Measurements from ENCODE around the gene DYNLRB2. TPM values are rescaled to one million over a fixed set of nuclear protein-coding genes. Genes with fewer than 3 reads are reported as not detected.

Gene DYNLRB2
- total and polyA plus RNA-seq, 9 of the 15 experiments (the other 6 are each of a cell fraction or from before 2014, with no cell fraction given), result not detected

- TF ChIP-seq CHD7 (IDR thresholded peaks at IDR 0.05; ENCODE audit: low read depth, low read length), result no peak
- TF ChIP-seq, protein P1, sequence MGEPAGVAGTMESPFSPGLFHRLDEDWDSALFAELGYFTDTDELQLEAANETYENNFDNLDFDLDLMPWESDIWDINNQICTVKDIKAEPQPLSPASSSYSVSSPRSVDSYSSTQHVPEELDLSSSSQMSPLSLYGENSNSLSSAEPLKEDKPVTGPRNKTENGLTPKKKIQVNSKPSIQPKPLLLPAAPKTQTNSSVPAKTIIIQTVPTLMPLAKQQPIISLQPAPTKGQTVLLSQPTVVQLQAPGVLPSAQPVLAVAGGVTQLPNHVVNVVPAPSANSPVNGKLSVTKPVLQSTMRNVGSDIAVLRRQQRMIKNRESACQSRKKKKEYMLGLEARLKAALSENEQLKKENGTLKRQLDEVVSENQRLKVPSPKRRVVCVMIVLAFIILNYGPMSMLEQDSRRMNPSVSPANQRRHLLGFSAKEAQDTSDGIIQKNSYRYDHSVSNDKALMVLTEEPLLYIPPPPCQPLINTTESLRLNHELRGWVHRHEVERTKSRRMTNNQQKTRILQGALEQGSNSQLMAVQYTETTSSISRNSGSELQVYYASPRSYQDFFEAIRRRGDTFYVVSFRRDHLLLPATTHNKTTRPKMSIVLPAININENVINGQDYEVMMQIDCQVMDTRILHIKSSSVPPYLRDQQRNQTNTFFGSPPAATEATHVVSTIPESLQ (CRISPR knock-in tag; IDR thresholded peaks at IDR 0.05), result no peak
Measured at GRCh38 chr16:80559369-80559768, 18.6 kb downstream of the DYNLRB2 start (continued).
